ENCODE results near the gene DSCAM.

DNA sequence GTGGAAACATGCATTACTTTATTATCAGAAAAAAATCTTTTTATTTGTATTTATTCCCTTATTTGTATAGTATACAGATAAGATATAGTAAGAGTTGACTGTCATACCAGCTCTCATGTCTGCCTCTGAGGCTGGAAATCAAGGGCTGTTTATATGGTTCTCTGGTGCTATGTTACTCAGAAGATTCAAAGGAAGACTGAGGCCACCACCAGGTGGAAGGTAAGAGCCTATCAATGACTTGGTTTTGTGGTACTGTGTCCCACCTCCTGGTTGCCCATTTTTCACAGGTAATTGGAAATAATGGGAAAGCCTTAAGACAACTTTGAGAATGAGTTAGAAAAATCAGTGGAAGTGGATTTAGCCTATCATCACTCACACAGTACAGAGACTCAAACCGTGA, 342.1 kb downstream of the DSCAM start:
- TF ChIP-seq POLR2A (IDR thresholded peaks at IDR 0.05; ENCODE audit: low read depth, low read length) (no peak), POLR2AphosphoS5 (IDR thresholded peaks at IDR 0.05; ENCODE audit: low read depth, low read length) (no peak)
